MM.1S (cell line): Measurements from ENCODE around the gene PRKD1.

Experiments
- CTCF ChIP-seq: fragments of 300-600 bp; sonication (generic); IDR thresholded peaks from 2 replicates; pipeline ENCODE4 v1.5.1; 2016; ENCODE audit warnings: antibody characterized with exemption, low read length, mixed read lengths
- EZH2 ChIP-seq: fragments of 300-600 bp; sonication (generic); optimal IDR thresholded peaks from 2 replicates; pipeline ENCODE3; 2017; ENCODE audit warnings: low read depth, mild to moderate bottlenecking, antibody characterized with exemption, low read length, mixed read lengths
- EZH2phosphoT487 ChIP-seq: fragments of 300-600 bp; sonication (generic); IDR thresholded peaks from 2 replicates; pipeline ENCODE4 v1.6.1; 2018; ENCODE audit warnings: antibody characterized with exemption, low read length

- TF ChIP-seq CTCF (no peak), EZH2 (no peak), EZH2phosphoT487 (no peak)
These were observed 369.1 kb downstream of the PRKD1 start for GRCh38 chr14:29558516-29558915.
